ENCODE results near the gene SF3A2.
"Not testable (repeated sequence)": the region's sequence is repeated elsewhere in the genome, so short reads cannot be mapped to it uniquely, and the experiment has no call there.

SF3A2 gene

GRCh38 chr19:2236314-2237050 is at the start of gene SF3A2, which contains the start of gene PLEKHJ1:
Gene SF3A2, plus strand, starts transcription at chr19:2236824. Its CDS starts 6,595 bp downstream, at chr19:2243419.
Gene PLEKHJ1, minus strand, starts transcription at chr19:2236329. Its CDS starts 81 bp downstream, at chr19:2236248.
- DNase-seq: peak; percentile 100

- DNase-seq: no peak
Observed at GRCh38 chr19:2187159-2187558, 49.5 kb upstream of the SF3A2 start.

GRCh38 chr19:2188708-2189385 is 47.8 kb upstream of the SF3A2 start:
- no peak for DNase-seq

GRCh38 chr19:2189880-2190279 is 46.7 kb upstream of the SF3A2 start:
- no peak for DNase-seq

GRCh38 chr19:2190848-2191455 is 45.7 kb upstream of the SF3A2 start:
- DNase-seq: no peak

- DNase-seq: no peak
Observed at GRCh38 chr19:2191456-2192310, 44.9 kb upstream of the SF3A2 start.

GRCh38 chr19:2192862-2193261 is 43.8 kb upstream of the SF3A2 start:
- DNase-seq: no peak

GRCh38 chr19:2193807-2194206 is 42.8 kb upstream of the SF3A2 start:
- DNase-seq: no peak

GRCh38 chr19:2194513-2195078 is 42.0 kb upstream of the SF3A2 start:
- DNase-seq: no peak

- no peak for DNase-seq
Observed at GRCh38 chr19:2195361-2195760, 41.3 kb upstream of the SF3A2 start.

- no peak for DNase-seq
Observed at GRCh38 chr19:2195914-2196313, 40.7 kb upstream of the SF3A2 start.

- no peak for DNase-seq
Observed at GRCh38 chr19:2197270-2197669, 39.4 kb upstream of the SF3A2 start.

- no peak for DNase-seq
Observed at GRCh38 chr19:2198317-2198716, 38.3 kb upstream of the SF3A2 start.

GRCh38 chr19:2199215-2199614 is 37.4 kb upstream of the SF3A2 start:
- DNase-seq: no peak

- DNase-seq: no peak
Observed at GRCh38 chr19:2199861-2200623, 36.6 kb upstream of the SF3A2 start.

- not testable (repeated sequence) for DNase-seq
Observed at GRCh38 chr19:2200624-2201294, 35.9 kb upstream of the SF3A2 start.

GRCh38 chr19:2201473-2202148 is 35.0 kb upstream of the SF3A2 start:
- no peak for DNase-seq

- no peak for DNase-seq
Observed at GRCh38 chr19:2202366-2202765, 34.3 kb upstream of the SF3A2 start.

- no peak for DNase-seq
Observed at GRCh38 chr19:2207008-2207407, 29.6 kb upstream of the SF3A2 start.

GRCh38 chr19:2207991-2208860 is 28.4 kb upstream of the SF3A2 start:
- DNase-seq: peak; percentile 69
